HG03280 (cell line): ENCODE measurements around the gene WFDC12.

Source experiments
- ATAC-seq: cut with Tn5 transposase; IDR thresholded peaks from one replicate; pipeline ENCODE4 v1.9.1; 2021; ENCODE audit warnings: mild to moderate bottlenecking, moderate library complexity; ENCODE audit not compliant: unreplicated experiment

The WFDC12 gene

DNA sequence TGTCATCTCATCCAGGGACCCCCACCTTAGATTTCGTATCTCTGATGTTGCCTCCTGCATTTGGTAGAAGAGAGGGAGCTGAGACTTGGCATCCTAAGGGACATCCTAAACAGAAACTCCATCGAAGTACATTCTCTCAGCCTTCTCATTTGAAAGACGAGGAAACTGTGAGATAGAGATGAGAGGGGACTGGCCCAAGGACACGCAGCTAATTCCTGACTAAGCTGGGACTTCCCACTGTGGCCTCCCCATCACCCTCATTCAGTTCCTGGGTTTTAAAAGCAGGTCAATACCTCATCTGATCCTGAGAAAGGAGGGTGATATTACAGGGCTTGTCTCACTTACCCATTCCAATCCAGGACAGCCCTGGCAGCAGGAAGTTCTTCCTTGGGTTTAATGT, 8.4 kb downstream of the WFDC12 start:
- ATAC-seq: no peak

DNA sequence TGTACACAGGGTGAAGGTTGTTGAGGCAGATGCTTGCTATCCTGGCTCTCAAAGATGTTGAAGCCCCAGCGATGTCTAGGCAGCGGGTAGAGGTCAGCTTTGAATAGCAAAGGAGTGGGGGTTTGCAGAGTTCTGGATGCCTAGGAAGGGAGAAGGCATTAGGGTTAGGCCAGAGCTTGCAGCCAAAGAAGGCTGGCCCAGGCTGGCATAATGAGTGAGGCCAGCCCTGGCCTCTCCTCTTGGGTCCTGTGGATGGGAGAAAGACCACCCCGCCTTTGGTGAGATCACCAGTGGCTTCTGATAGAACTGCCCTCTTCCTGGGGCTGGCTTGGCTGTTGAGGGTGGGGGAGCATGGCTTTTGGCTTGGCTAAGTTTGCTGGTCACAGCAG, 8.9 kb downstream of the WFDC12 start:
- ATAC-seq: no peak

DNA sequence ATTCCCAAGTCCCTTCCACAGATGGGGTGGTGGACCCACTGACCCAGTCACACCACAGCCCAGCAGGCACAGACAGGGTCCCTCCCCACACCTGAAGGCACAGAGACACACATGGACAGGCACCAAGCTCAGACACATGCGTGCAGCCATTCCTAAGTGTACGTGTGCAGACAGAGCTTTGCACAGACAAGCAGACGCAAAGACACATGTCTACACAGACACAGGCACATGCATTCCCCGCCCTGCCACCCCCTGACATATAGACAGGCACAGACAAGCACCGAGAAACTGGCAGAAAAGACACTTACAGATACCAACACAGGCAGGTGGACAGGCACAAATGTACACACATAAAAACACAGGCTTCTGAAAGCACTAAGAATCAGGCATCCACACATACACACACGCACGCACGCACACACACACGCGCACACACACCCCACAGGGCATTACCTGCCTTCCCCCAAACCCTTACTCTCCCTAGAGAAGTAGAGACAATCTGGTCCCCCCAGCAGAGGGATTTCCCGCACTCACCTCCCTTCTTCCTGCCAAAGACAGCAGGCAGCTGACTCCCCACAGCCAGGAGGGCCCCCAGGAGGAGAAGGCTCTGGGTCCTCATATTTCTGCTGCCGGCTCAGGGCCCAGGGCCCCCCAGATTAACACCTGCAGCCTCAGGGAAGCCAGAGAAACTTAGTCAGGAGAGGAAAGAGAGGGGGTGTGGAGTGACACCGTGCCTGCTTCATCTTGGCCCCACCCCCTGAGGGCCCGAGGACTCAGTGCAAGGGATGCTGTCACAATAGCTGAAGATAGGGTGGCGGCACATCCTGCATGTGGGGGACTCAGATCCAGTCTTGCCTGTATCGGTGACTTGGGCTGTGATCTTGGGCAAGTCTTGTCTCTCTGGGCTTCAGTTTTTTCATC, 9.5 kb downstream of the WFDC12 start, which contains the start of gene WFDC5:
Gene WFDC5 (minus strand): TSS at position 710 of the 921 bp plus-strand sequence. CDS start 91 bp downstream, at position 619.
- no peak for ATAC-seq

DNA sequence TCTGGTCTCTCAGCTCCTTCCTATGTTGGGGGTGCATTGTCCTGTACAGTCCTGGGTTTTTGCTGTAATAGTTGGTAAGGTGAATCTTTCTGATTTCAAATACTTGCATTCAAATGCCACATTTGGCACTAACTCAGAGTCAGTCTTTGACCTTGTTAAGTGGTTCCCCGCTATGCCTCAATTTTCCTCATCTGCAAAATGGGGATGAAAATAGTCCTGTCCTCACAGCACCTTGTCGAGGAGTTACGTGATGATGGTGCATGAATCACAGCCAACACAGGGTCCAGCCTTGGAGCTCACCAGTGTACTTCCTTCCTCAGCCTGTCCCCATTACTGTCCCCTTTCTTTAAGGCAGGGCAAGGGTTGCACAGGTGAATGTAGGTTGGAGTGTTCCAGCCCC, 10.4 kb downstream of the WFDC12 start:
- no peak for ATAC-seq

DNA sequence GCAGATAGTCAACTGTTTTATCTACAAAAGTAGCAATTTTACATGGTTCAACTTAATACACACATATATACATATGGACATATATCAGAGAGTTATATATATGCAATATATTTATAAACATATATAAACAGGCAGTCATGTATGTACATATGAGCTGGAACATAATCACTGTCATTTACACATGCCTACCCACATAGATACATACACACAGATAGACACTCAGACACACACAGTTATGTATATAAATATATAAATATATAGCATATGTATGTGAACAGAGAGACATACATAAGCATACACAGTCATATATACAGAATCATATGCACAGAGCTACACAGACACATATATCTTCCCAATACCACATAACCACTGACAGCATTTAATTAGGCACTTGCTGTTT, 11.5 kb downstream of the WFDC12 start:
- ATAC-seq: no peak

DNA sequence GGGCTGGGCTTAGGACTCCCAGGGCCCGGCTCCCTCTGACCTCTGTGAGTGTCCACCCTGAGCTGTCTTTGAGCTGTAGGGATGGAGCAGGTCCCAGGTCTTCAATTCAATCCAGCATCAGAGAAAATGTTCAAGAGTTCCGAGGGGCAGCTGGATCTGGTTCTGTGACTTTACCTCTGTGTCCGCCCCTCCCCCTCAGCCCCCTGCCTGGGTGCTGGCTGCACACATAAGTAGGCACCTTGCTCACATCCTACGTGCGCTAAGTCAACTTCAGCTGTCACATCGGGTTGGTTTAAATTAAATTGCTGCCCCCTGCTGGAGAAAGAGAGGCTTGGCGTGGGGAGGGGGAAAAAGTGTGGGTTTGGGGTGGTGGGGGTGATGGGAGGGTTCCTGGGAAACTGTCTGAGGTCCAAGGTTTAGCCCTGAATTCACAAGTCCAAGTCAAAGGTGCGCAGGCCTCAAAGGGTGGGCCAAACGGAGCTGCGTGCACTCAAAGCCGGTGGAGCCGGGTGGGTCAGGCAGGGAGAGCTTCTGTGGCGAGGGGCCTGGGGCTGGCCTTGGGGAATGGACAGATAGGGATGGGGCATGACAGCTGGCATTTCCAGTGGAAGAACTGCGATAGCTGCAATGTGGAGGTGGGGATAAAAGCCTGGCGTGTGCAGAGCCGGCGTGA, 12.3 kb downstream of the WFDC12 start:
- ATAC-seq: no peak

DNA sequence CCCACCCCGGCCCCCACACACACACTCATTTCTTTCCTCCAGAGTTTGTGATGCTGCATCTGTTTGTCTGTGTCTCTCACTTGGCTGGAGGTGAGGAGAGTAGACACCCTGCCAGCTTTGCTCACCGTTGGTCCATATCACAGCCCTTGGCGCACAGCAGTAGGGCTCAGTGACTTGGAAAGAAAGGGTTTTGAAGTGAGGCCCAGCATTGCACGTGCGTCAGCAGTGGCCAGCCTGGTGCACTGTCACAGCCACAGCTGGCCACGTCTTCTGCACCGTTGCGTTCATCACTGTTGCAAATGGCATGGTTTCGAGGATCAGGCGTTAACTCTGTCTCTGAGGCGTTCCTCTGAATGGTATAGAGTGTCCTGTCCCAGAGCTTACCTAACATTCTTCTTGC, 13.0 kb downstream of the WFDC12 start:
- no peak for ATAC-seq

DNA sequence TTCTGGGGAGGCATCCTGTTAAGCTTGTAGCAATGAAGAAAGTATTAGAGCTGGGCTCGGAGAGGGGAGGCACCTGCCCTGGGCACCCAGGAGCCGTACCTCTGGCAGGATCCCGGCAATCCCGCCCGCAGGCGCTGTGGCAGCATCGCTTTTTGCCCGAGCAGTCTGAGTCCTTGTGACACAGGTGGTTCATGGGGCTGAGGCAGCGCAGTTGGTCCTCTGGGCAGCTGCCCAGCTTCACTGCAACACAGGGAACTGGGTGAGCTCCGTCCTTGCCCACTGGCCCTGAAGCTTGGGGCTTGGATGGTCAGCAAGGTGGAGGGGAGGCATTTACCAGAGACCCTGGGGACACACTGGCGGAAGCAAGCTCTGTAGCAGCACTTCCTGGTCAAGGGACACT, 14.0 kb downstream of the WFDC12 start:
- no peak for ATAC-seq

DNA sequence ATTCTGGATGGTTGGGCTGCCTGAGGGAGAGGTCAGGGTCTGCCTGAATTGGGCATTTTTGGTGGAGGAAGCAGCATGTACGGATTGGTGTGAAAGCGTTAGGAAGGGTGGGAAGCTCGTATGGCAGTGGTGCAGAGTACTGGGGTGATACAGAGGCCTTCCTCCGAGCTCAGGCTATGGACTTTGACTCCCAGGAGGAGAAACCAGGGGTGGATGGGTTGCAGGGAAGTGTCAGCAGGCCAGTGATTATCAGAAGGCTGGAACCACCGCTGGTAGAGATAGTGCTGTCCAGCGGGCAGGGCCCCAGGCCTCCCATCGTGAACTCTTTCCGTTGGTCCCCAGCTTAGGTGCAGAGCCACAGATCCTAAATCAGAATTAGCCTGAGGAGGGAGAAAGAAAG, 14.6 kb downstream of the WFDC12 start:
- ATAC-seq: no peak

DNA sequence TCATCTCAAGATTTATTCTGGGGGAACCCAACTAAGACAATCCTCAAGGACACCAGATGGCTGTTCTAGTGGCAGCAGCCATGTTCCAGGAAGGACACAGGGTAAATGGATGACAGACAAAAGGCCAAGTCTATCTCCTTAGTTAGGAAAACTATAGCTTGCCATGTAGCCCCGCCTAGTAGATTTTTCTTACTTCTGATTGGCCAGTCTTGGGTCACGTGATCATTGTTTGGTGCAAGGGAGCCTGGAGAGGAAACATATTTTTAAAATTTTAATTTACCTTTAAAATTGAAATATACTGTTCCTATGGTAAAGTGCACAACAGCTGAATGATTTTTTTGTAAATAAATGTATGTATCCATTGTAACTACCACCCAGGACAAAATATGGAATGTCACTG, 18.9 kb downstream of the WFDC12 start:
- ATAC-seq: no peak

DNA sequence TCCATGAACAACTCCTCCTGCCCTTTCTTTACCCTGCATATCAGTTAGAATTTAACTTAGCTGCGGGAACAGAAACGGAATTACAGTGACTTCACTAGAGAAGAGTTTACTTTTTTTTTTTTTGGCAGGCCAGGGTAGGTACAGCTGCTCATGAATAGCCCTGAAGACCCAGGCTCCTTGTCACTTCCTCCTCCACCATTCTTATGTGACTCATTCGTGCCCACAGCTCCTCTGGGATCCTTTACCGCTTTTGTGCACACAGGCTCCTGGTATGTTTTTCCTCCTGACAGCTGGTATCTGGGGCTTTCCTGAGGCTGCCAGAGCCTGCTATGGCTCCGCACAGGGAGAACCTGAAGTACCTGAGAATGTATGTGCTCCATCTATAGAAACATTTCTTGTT, 19.5 kb downstream of the WFDC12 start:
- no peak for ATAC-seq

DNA sequence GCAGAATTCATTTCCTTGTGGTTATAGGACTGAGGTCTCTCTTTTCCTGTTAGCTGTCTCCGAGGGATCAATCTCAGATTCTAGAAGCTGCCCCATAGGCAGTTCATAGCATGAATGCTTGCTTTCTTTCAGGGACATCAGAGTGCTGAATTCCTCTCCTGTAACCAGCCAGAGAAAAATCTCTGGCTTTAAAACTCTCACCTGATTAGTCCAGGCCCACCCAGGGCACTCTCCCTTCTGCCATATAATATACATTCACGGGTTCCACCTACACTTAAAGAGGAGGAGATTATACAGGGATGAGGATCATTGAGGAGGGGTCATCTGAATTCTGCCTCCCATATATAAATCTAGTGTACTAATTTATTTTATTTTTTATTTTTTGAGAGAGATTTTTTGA, 21.2 kb downstream of the WFDC12 start:
- ATAC-seq: no peak

DNA sequence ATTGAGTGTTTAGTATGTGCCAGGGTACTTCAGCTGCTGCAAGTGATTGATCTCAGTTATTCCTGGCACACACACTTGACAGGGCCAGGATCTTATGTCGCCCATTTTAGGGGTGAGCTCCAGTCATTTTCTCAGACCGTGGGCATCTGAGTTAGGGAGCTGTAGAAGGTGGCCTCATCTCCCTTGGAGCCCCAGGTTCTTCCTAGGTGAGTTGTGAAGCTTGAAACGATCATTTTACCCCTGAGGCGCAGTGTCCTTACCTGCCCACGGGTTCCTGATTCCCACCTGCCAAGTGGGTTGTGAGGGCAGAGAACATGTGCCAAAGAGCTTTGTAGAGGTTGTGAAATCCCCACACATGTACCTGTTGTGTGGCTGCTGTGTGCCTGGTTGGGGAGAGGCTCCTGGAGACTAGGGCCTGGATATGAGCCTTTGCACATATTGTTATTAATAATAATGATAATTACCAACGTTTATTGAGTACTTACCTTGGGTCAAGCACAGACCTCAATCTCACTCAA, 22.9 kb downstream of the WFDC12 start:
- ATAC-seq: no peak

DNA sequence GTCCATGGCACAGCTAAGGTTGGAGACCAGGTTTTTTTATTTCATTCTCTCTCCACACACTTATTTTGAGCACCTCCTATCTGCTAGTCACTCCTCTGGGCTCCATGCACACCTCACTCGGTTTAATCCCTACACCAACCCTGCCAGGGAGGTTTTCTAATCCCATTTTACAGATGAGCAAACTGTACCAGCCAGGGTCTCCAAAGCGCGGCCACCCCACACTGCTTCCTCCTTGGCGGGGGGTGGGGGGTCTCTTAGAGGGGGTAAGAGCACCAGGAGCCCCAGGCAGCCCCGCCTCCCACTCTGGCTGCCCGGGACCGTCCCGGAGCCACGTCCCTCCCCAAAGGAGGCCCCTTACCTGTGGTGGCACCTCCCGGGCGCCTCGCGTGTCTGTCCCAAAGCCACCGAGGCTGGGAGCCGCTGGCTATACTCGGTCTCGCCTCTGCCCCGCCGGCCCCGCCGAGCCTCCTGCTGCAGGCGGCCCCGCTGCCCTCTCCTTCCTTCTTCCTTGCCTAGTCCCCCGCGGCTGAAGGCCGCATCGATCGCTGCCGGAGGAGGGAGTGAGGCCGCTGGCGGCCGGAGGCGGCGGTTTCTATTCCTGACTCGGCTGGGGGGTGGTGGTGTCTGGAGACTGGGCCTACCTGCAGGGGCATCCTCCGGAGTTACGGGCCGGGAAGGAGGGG, 23.6 kb downstream of the WFDC12 start, which contains the start of gene KCNS1:
Gene KCNS1 (minus strand): TSS at position 565 of the 683 bp plus-strand sequence. CDS start 1,891 bp downstream, outside the sequence.
- ATAC-seq: no peak

DNA sequence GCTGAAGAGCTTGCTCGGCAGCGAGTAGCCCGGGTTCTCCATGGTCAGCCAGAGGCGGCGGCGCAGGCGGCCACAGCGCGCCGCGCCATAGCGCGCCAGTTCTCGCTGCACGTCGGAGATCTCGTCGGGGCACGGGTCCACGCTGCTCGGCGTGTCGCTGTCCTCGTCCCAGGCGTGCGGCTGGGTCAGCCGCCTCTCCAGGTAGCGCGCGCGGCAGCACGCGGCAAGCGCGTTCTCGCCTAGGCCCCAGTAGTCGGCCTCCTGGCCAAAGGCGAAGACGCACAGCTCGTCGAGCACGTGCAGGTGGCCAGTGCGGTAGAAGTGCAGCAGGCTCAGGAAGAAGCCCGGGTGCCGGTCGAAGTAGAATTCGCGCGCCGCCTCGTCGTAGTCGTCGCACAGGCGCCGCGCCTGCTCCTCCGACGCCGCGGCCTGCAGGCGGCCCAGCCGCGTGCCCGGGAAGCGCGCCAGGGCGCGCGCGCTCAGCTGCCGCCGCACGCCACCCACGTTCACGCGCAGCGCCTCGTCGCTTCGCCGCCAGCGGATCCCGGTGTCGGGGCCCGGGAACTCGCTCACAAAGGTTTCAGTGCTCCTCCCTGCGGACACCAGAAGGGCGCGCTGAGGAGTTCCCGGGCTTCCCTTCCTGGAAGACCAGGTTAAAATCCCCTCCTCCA, 26.0 kb downstream of the WFDC12 start:
- no peak for ATAC-seq

DNA sequence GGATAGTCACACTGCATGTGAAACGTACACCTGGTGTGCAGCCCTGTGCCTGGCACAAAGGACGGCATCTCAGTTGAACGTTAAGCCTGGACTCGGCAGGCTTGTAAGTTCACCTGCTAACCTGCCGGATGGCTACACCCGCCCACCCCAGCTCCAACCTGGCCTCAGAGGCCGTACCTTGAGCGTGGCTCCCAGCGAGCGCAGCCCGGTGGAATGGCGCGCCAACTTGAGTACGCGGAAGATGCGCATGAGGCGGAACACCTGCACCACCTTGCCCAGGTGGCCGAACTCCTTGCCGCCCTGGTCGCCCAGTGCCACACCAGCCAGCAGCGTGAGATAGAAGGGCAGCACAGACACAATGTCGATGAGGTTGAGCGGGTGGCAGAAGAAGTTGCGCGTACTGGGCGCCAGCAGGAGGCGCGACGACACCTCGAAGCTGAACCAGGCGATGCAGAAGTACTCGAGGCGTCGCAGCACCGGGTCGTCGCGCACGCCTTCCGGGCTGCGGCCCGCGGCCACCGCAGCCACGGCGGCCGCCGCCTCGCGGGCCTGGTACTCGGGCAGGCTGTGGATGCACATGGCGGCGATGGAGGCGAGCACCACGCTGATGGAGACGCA, 26.7 kb downstream of the WFDC12 start:
- ATAC-seq: no peak

DNA sequence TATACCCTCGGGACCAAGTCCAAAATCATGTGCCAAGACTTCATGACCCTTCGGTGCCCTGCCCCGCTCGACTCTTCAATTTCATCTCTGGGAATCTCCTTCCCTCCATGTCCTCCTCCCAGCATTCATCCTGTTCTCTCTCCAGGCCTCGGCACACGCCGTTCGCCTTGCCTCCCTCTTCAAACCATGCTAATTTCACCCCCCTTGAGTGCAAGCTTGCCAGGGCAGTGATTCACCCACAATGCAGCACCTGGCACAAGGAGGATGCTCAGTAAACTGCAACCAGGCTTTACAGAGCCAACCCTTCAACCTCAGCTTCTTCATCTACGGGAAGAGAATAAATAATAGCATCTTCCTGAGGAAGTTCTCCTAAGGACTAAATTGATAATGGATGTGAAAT, 27.5 kb downstream of the WFDC12 start:
- no peak for ATAC-seq

DNA sequence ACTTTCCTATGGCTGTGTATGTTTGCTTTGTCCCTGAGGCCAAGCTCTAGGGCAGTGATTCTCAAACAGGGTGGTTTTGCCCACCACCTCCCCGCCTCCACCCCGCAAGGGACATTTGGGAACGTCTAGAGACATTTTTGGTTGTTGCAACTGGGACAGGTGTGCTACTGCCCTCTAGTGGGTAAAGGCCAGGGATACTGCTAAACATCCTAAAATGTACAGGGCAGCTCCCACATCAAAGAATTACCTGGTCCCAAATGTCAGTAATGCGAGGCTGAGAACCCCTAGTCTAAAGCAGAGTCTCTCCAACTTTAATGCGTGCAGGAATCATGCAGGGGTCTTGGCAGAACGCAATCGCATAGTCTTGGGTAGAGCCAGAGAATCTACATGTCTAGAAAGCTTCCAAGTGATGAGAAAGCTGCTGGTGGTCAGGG, 28.4 kb downstream of the WFDC12 start:
- ATAC-seq: no peak

DNA sequence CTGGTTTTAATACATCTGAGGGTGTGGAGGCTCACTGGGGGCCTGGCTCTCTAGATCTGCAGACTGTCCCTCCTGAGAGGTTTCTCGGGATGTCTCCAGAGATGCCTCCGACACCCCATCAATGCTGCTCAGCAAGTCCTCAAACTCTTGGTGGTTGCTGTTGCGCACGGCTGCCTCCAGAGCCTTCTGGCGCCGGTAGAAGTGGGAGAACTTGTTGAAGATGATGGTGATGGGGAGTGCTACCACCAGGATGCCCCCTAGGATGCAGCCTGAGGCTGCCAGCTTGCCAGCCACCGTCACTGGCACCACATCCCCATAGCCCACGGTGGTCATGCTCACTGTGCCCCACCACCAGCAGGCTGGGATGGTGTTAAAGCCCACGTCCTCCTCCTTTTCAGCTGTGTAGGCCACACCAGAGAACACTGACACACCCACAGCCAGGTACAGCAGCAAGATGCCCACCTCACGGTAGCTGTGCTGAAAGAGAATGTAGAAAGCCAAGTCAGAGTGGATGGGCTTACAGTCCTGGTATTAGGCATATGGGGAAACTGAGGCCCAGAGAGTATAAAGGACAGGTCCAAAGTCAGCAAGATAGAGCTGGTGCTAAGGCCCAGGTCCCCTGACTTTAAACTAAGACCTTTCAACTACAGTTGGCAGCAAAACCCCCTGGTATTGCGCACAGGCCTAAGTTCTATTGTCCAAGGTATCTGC, 29.2 kb downstream of the WFDC12 start:
- ATAC-seq: no peak

DNA sequence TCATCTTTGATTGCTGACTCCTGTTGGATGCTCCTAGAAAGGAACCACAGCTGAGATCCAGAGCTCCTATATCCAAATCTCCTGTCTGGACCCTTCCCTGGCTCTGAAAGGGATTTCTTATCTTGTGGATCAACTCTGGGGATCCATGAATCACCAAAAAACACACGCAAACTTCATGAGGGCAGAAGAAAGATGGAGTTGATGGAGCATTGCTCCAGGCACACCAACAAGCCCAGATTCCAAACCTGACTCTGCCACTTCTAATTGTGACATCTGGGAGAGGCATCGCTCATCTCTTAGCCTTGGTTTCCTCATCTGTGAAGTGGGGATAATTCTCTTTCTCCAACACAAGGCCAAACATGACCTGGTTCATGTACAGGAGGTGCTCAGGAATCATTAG, 30.1 kb downstream of the WFDC12 start:
- ATAC-seq: no peak
